HG02759 (cell line): ENCODE results near the gene MFSD6.
"Not testable (repeated sequence)": the region's sequence is repeated elsewhere in the genome, so short reads cannot be mapped to it uniquely, and the experiment has no call there.

Experiments used
- ATAC-seq: cut with Tn5 transposase; IDR thresholded peaks from one replicate; pipeline ENCODE4 v1.9.1; 2021; ENCODE audit warnings: mild to moderate bottlenecking, moderate library complexity; ENCODE audit not compliant: unreplicated experiment

The MFSD6 gene

GRCh38 chr2:190494600-190495227 is 86.6 kb downstream of the MFSD6 start:
- ATAC-seq = not testable (repeated sequence)

- no peak for ATAC-seq
These were observed 89.3 kb downstream of the MFSD6 start for GRCh38 chr2:190497428-190497827.

GRCh38 chr2:190499273-190499672 is 91.1 kb downstream of the MFSD6 start:
- no peak for ATAC-seq

GRCh38 chr2:190500054-190500502 is 91.9 kb downstream of the MFSD6 start:
- ATAC-seq = no peak

- no peak for ATAC-seq
These were observed 93.1 kb downstream of the MFSD6 start for GRCh38 chr2:190501231-190501630.

- no peak for ATAC-seq
These were observed 93.7 kb downstream of the MFSD6 start for GRCh38 chr2:190501702-190502407.

GRCh38 chr2:190503088-190503487 is 94.9 kb downstream of the MFSD6 start:
- no peak for ATAC-seq

GRCh38 chr2:190504912-190505311 is 96.8 kb downstream of the MFSD6 start:
- ATAC-seq = no peak

- ATAC-seq = no peak
These were observed 97.5 kb downstream of the MFSD6 start for GRCh38 chr2:190505696-190506095.

- ATAC-seq = no peak
These were observed 98.5 kb downstream of the MFSD6 start for GRCh38 chr2:190506666-190507065.

- no peak for ATAC-seq
These were observed 99.0 kb downstream of the MFSD6 start for GRCh38 chr2:190507135-190507534.

- not testable (repeated sequence) for ATAC-seq
These were observed 101.7 kb downstream of the MFSD6 start for GRCh38 chr2:190509895-190510294.

GRCh38 chr2:190511104-190511503 is 102.9 kb downstream of the MFSD6 start:
- no peak for ATAC-seq

- no peak for ATAC-seq
These were observed 104.5 kb downstream of the MFSD6 start for GRCh38 chr2:190512539-190513095.

- no peak for ATAC-seq
These were observed 105.7 kb downstream of the MFSD6 start for GRCh38 chr2:190513877-190514276.

GRCh38 chr2:190514676-190515075 is 106.5 kb downstream of the MFSD6 start:
- ATAC-seq = no peak

- no peak for ATAC-seq
These were observed 107.5 kb downstream of the MFSD6 start for GRCh38 chr2:190515687-190516086.

- ATAC-seq = no peak
These were observed 109.3 kb downstream of the MFSD6 start for GRCh38 chr2:190517468-190517867.

GRCh38 chr2:190519975-190520767 is 112.0 kb downstream of the MFSD6 start:
- no peak for ATAC-seq

GRCh38 chr2:190524928-190525327 is 116.8 kb downstream of the MFSD6 start:
- no peak for ATAC-seq

- no peak for ATAC-seq
These were observed 118.1 kb downstream of the MFSD6 start for GRCh38 chr2:190526105-190526750.
